HG03354 (cell line): ENCODE results near the gene GARIN1A.
"Not testable (repeated sequence)": the region's sequence is repeated elsewhere in the genome, so short reads cannot be mapped to it uniquely, and the experiment has no call there.

Experiments used
- ATAC-seq: cut with Tn5 transposase; IDR thresholded peaks from one replicate; pipeline ENCODE4 v1.9.1; 2021; ENCODE audit warnings: mild to moderate bottlenecking; ENCODE audit not compliant: unreplicated experiment, poor library complexity, severe bottlenecking

Gene GARIN1A

GRCh38 chr7:128671992-128672391 is at the start of gene GARIN1A:
Gene GARIN1A (plus strand): TSS chr7:128672292. CDS start chr7:128672398, 106 bp downstream.
- no peak for ATAC-seq

- not testable (repeated sequence) for ATAC-seq
Measured at GRCh38 chr7:128627124-128627523, 45.0 kb upstream of the GARIN1A start.

- not testable (repeated sequence) for ATAC-seq
Measured at GRCh38 chr7:128633915-128634314, 38.2 kb upstream of the GARIN1A start.

- not testable (repeated sequence) for ATAC-seq
Measured at GRCh38 chr7:128645206-128645605, 26.9 kb upstream of the GARIN1A start.

GRCh38 chr7:128645844-128646243 is 26.2 kb upstream of the GARIN1A start:
- ATAC-seq: not testable (repeated sequence)

GRCh38 chr7:128646877-128647276 is 25.2 kb upstream of the GARIN1A start:
- ATAC-seq: not testable (repeated sequence)

- ATAC-seq: not testable (repeated sequence)
Measured at GRCh38 chr7:128651096-128651495, 21.0 kb upstream of the GARIN1A start.

- ATAC-seq: not testable (repeated sequence)
Measured at GRCh38 chr7:128652606-128653005, 19.5 kb upstream of the GARIN1A start.

- not testable (repeated sequence) for ATAC-seq
Measured at GRCh38 chr7:128653197-128653596, 18.9 kb upstream of the GARIN1A start.

- not testable (repeated sequence) for ATAC-seq
Measured at GRCh38 chr7:128654080-128654479, 18.0 kb upstream of the GARIN1A start.

GRCh38 chr7:128654501-128654900 is 17.6 kb upstream of the GARIN1A start:
- not testable (repeated sequence) for ATAC-seq

GRCh38 chr7:128658428-128658827 is 13.7 kb upstream of the GARIN1A start:
- not testable (repeated sequence) for ATAC-seq

GRCh38 chr7:128660596-128660995 is 11.5 kb upstream of the GARIN1A start:
- no peak for ATAC-seq

- ATAC-seq: no peak
Measured at GRCh38 chr7:128661446-128661845, 10.6 kb upstream of the GARIN1A start.

- ATAC-seq: no peak
Measured at GRCh38 chr7:128662091-128662490, 10.0 kb upstream of the GARIN1A start.

- ATAC-seq: not testable (repeated sequence)
Measured at GRCh38 chr7:128663223-128663622, 8.9 kb upstream of the GARIN1A start.

- ATAC-seq: no peak
Measured at GRCh38 chr7:128665057-128665456, 7.0 kb upstream of the GARIN1A start.

- ATAC-seq: no peak
Measured at GRCh38 chr7:128666200-128666599, 5.9 kb upstream of the GARIN1A start.

GRCh38 chr7:128672927-128673517 is 930 bp downstream of the GARIN1A start:
- ATAC-seq: no peak

GRCh38 chr7:128673571-128673970 is 1.5 kb downstream of the GARIN1A start:
- no peak for ATAC-seq

GRCh38 chr7:128676665-128677064 is 4.6 kb downstream of the GARIN1A start:
- no peak for ATAC-seq

GRCh38 chr7:128679920-128680319 is 7.8 kb downstream of the GARIN1A start:
- ATAC-seq: no peak
